ENCODE results near the gene OPTC. TPM values are rescaled to one million over a fixed set of nuclear protein-coding genes. Genes with fewer than 3 reads are reported as not detected.
A peak's percentile ranks its signal among the peaks of the same experiment; 100 is the strongest.

Gene OPTC
- polyA plus RNA-seq, 1 donor = not detected

DNA sequence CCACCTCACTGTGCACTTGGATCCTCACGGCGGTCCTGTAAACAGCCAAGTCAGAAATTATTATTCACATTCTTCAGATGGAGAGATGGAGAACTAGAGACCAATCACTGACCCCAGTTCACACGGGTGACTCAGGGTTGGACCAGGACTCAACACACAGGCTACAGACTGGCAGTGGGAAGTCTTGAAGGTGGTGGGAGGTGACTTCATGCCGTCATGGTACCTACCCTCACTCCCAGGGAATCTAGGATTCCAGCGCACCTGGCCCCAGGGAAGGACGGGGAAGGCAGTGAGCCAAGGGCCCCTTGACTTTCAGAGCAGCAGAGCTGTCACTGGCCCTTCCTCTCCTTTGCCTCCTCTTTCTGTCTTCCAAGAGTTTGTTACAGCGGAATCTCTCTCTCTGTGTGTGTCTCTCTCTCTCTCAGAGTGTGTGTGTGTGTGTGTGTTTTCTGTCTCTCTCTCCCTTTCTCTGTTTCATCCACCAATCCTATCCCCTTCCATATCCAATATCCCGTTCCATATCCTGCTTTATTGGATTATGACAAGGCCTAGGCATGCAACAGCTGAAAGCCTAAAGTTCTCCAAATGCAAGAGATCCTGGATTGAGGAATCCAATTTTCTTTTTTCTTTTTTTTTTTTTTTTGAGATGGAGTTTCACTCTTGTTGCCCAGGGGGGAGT lies 11.7 kb downstream of the OPTC start:
- peaks cover 15% of the 10 kb centered on the region for H3K4me1 ChIP-seq (ENCODE audit: control insufficient read depth, insufficient read depth, low read length)
- WGBS (ENCODE audit: insufficient coverage, low lambda C conversion rate) = 100% methylated on average over 1 of the region's 8 CpGs
- H3K9me3 ChIP-seq (ENCODE audit: control insufficient read depth, low read depth, low read length) = no peaks in the 10 kb centered on the region
- H3K36me3 ChIP-seq (ENCODE audit: control insufficient read depth, insufficient read depth, low read length) = no peaks in the 10 kb centered on the region
- no peak overlapping the region for H3K27ac ChIP-seq (ENCODE audit: low read length)
- H3K4me3 ChIP-seq (ENCODE audit: low read length) = no peak overlapping the region
- no peak for DNase-seq
- H3K27me3 ChIP-seq (ENCODE audit: control insufficient read depth, insufficient read depth, low read length) = no peaks in the 10 kb centered on the region

DNA sequence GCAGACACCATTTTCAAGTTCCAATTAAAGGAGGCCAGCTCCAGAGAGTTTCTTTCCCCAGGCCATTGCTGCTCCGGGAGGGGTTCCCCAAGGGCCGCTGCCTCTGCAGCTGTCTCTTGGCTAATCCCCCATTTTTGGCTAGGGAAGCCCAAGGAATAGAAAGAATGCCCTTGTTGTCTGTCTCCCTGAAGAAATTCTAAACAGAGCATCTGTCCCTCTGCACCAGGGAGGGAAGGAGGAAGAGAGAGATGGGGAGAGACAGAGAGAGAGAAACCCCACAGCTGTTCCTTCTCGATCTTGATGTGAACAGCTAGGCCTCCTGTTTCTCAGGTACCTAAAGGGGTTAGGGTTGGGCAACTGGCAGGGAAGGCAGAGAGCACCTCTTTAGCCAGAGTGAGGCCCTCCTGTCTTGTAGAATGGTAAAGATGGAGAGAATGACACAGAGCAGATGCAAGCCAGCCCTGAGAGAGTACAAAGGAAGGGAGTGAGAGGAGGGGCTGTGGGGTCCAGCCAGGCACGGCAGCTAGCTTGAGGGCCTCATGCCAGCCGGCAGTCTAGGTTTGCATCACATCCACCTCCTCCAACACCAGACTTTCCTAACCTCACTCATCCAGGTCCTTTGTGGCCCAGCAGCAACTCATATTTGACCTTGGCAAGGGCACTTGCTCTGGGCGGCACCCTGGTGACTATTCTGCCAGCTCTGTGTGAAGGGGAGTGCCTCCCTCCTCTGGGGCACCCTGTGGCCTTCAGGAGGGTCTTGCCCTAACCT lies 13.1 kb downstream of the OPTC start:
- no CpG with 5 or more reads among the region's 6 CpGs for WGBS (ENCODE audit: insufficient coverage, low lambda C conversion rate)
- Histone ChIP-seq H3K27me3 (ENCODE audit: control insufficient read depth, insufficient read depth, low read length) (no peaks in the 10 kb centered on the region), H3K9me3 (ENCODE audit: control insufficient read depth, low read depth, low read length) (no peaks in the 10 kb centered on the region), H3K36me3 (ENCODE audit: control insufficient read depth, insufficient read depth, low read length) (no peaks in the 10 kb centered on the region), H3K4me1 (ENCODE audit: control insufficient read depth, insufficient read depth, low read length) (peaks cover 15% of the 10 kb centered on the region), H3K27ac (ENCODE audit: low read length) (peak overlapping the region; percentile 45), H3K4me3 (ENCODE audit: low read length) (no peak overlapping the region)
- DNase-seq = peak in 1 of 2 donors; percentile 11

DNA sequence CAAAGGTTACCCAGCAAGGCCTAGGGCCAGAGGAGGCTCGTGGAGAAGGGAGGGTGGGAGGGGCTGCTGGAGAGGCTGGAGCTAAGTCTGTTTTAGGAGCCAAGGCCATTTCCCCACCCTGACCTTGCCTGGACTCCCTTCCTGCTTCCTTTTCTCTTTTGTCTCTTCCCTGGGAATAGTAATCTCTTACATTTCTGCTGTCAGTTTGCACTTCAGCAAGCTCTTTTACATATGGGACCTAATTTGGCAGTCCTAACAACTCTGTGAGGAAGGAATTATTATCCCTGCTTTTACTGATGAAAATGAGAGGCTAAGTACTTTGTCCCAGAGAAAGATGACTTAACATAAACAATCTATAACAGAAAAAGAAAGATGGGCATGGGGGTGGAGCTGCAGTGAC lies 13.8 kb downstream of the OPTC start:
- Histone ChIP-seq H3K27me3 (ENCODE audit: control insufficient read depth, insufficient read depth, low read length) (no peaks in the 10 kb centered on the region), H3K4me3 (ENCODE audit: low read length) (no peak overlapping the region), H3K4me1 (ENCODE audit: control insufficient read depth, insufficient read depth, low read length) (peaks cover 18% of the 10 kb centered on the region), H3K27ac (ENCODE audit: low read length) (peak overlapping the region; percentile 45), H3K36me3 (ENCODE audit: control insufficient read depth, insufficient read depth, low read length) (no peaks in the 10 kb centered on the region), H3K9me3 (ENCODE audit: control insufficient read depth, low read depth, low read length) (no peaks in the 10 kb centered on the region)
- no peak for DNase-seq
- WGBS (ENCODE audit: insufficient coverage, low lambda C conversion rate) = no CpG with 5 or more reads among the region's 1 CpG

DNA sequence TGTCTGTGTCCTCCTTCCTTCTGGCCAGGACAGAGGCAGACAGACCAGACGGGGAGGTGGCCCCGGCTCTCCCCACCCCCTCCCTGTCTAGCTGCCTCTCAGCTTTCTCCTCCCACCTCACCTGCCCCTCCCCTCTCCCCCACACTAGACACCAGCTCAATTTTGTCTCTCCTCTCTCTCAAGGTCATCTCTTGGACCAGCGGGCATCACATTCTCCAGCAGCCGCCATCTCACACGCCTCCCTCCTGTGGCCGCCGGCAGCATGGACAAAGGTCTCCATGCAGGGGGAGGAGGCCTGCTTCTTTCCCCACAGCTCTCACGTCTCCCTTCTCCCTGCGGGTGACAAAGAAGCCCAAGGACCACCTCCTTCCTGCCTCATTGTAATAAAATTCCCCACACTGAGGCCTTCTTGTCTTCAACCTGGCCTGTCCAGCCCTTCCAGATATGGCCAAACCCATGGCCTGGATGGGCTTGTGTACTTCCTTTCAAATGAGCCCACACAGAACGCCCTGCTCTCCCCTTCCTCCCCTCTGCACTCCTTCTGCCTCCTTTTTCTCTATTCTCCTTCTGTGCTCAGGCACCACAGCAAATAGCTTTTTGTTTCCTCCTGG lies 14.6 kb downstream of the OPTC start:
- DNase-seq = peak; percentile 44 to 75
- no peaks in the 10 kb centered on the region for H3K36me3 ChIP-seq (ENCODE audit: control insufficient read depth, insufficient read depth, low read length)
- no peaks in the 10 kb centered on the region for H3K9me3 ChIP-seq (ENCODE audit: control insufficient read depth, low read depth, low read length)
- H3K4me3 ChIP-seq (ENCODE audit: low read length) = no peak overlapping the region
- H3K4me1 ChIP-seq (ENCODE audit: control insufficient read depth, insufficient read depth, low read length) = peaks cover 26% of the 10 kb centered on the region
- no peaks in the 10 kb centered on the region for H3K27me3 ChIP-seq (ENCODE audit: control insufficient read depth, insufficient read depth, low read length)
- H3K27ac ChIP-seq (ENCODE audit: low read length) = peak overlapping the region; percentile 16
- 100% methylated on average over 1 of the region's 10 CpGs for WGBS (ENCODE audit: insufficient coverage, low lambda C conversion rate)

DNA sequence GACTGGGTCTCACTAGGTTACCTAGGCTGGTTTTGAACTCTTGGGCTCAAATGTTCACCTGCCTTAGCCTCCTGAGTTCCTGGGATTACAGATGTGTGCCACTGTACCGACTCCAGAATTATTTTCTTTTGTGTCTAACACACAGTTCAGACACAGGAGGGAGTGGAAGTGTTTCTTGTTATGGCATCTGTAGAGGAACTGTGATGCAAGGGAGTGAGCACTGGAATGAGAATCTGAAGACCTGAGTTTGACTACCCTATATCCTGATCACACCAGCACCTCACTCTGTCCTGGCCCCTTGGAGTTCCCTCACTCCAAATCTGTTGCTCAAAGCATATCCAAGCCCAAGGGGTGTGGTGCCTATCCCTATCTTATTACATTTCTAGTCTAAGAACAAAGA lies 15.2 kb downstream of the OPTC start:
- DNase-seq = no peak
- H3K27me3 ChIP-seq (ENCODE audit: control insufficient read depth, insufficient read depth, low read length) = no peaks in the 10 kb centered on the region
- no CpG with 5 or more reads among the region's 1 CpG for WGBS (ENCODE audit: insufficient coverage, low lambda C conversion rate)
- peaks cover 30% of the 10 kb centered on the region for H3K4me1 ChIP-seq (ENCODE audit: control insufficient read depth, insufficient read depth, low read length)
- no peaks in the 10 kb centered on the region for H3K36me3 ChIP-seq (ENCODE audit: control insufficient read depth, insufficient read depth, low read length)
- no peaks in the 10 kb centered on the region for H3K9me3 ChIP-seq (ENCODE audit: control insufficient read depth, low read depth, low read length)
- peak overlapping the region; percentile 16 for H3K27ac ChIP-seq (ENCODE audit: low read length)
- no peak overlapping the region for H3K4me3 ChIP-seq (ENCODE audit: low read length)

DNA sequence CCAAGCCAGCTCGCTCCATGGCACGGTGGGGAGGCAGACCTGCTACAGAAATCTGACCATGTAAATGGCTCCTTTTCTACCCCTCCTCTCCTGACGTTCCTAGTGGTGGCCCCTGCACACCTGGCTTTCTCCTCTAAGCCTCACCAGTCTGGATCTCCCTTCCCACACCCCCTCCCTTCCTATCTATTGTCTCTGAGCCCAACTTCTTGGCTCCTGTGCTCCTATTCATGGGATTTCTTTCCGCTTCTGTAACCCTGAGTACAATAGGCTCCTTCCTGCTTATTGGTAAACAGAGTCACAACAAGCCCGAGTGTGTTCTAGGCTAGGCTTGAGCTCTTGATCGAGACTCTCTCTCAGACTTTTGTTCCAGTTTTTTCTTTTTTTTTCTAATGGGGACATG lies 17.6 kb downstream of the OPTC start:
- 100% methylated on average over 1 of the region's 6 CpGs for WGBS (ENCODE audit: insufficient coverage, low lambda C conversion rate)
- Histone ChIP-seq H3K4me1 (ENCODE audit: control insufficient read depth, insufficient read depth, low read length) (peaks cover 30% of the 10 kb centered on the region), H3K4me3 (ENCODE audit: low read length) (no peak overlapping the region), H3K27me3 (ENCODE audit: control insufficient read depth, insufficient read depth, low read length) (no peaks in the 10 kb centered on the region), H3K9me3 (ENCODE audit: control insufficient read depth, low read depth, low read length) (no peaks in the 10 kb centered on the region), H3K36me3 (ENCODE audit: control insufficient read depth, insufficient read depth, low read length) (no peaks in the 10 kb centered on the region), H3K27ac (ENCODE audit: low read length) (no peak overlapping the region)
- no peak for DNase-seq

DNA sequence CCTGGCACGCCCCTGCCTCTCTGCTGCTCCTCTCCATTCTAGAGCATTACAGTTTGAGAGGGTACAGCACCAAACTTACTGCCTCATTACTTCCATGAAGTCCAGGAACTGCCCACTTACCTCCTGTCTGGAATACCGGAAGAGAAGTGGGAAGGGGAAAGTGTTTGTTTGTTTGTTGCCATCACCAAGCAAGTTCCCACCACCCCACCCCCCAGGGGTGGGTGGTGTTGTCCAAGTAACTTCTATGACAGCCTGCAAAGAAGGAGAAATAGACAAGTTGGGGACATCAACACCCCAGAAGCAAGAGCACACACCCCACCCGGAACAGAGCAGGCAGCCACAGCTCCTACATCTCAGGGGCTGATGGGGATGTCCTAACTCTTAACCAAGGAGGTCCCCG lies 18.0 kb downstream of the OPTC start:
- no peaks in the 10 kb centered on the region for H3K27me3 ChIP-seq (ENCODE audit: control insufficient read depth, insufficient read depth, low read length)
- H3K27ac ChIP-seq (ENCODE audit: low read length) = no peak overlapping the region
- no peak overlapping the region for H3K4me3 ChIP-seq (ENCODE audit: low read length)
- H3K9me3 ChIP-seq (ENCODE audit: control insufficient read depth, low read depth, low read length) = no peaks in the 10 kb centered on the region
- no peak for DNase-seq
- WGBS (ENCODE audit: insufficient coverage, low lambda C conversion rate) = no CpG with 5 or more reads among the region's 4 CpGs
- H3K36me3 ChIP-seq (ENCODE audit: control insufficient read depth, insufficient read depth, low read length) = no peaks in the 10 kb centered on the region
- peaks cover 30% of the 10 kb centered on the region for H3K4me1 ChIP-seq (ENCODE audit: control insufficient read depth, insufficient read depth, low read length)

DNA sequence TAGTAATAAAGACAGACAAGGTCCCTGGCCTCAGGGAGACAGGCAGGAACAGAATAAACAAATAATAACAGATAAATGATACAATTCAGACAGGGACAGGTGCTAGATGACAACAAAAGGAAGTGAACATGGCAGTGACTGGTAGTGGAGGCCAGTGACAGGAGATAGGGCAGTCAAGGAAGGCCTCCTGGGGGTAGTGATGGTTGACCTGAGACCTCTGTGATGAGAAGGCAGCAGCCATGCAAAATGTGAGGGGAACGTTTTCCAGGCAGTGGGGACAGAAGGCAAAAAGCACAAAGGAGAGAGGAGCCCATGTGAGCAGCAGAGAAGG lies 18.5 kb downstream of the OPTC start:
- WGBS (ENCODE audit: insufficient coverage, low lambda C conversion rate) = no CpG with 5 or more reads among the region's 1 CpG
- Histone ChIP-seq H3K9me3 (ENCODE audit: control insufficient read depth, low read depth, low read length) (no peaks in the 10 kb centered on the region), H3K4me3 (ENCODE audit: low read length) (no peak overlapping the region), H3K36me3 (ENCODE audit: control insufficient read depth, insufficient read depth, low read length) (no peaks in the 10 kb centered on the region), H3K27ac (ENCODE audit: low read length) (no peak overlapping the region), H3K27me3 (ENCODE audit: control insufficient read depth, insufficient read depth, low read length) (no peaks in the 10 kb centered on the region), H3K4me1 (ENCODE audit: control insufficient read depth, insufficient read depth, low read length) (peaks cover 24% of the 10 kb centered on the region)
- DNase-seq = no peak

DNA sequence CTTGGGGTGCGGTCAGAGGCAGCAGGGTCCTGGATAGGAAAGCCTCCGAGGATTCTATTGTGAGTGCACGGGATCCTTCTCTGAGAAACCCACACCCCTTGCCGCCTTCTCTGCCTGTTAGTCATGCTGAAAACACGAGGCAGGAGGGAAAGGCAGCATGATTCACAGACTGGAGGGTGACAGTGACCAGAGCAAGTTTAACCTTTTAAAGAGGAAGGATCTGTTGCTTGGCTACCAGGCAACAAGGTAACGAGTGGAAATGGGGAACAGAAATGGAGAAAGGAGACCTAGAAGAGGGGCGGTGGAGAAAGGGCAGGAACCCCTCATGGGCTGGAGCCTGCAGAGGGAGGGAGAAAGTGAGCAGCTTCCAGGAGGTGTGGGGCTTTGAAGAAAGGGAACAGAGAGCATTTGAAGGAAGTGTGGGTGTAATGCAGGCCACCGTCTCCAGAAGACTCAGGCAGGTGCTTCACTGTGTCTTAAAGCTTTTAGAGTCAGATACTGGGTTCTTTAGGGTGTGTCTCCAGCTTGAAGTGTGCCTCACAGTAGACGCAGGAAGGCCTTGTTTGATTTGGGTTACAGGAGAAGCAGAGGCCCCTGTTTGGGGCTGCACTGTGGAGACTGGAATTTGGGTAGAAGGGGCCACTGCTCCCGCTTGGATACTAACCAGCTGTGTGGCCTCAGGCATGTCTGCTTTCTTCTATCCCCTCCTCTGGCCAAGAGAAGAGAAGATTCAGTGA lies 19.1 kb downstream of the OPTC start:
- Histone ChIP-seq H3K4me3 (ENCODE audit: low read length) (no peak overlapping the region), H3K4me1 (ENCODE audit: control insufficient read depth, insufficient read depth, low read length) (peaks cover 24% of the 10 kb centered on the region), H3K9me3 (ENCODE audit: control insufficient read depth, low read depth, low read length) (no peaks in the 10 kb centered on the region), H3K27ac (ENCODE audit: low read length) (peak overlapping the region; percentile 30), H3K27me3 (ENCODE audit: control insufficient read depth, insufficient read depth, low read length) (no peaks in the 10 kb centered on the region), H3K36me3 (ENCODE audit: control insufficient read depth, insufficient read depth, low read length) (no peaks in the 10 kb centered on the region)
- 86% methylated on average over 1 of the region's 10 CpGs for WGBS (ENCODE audit: insufficient coverage, low lambda C conversion rate)
- DNase-seq = peak in 1 of 2 donors; percentile 43

DNA sequence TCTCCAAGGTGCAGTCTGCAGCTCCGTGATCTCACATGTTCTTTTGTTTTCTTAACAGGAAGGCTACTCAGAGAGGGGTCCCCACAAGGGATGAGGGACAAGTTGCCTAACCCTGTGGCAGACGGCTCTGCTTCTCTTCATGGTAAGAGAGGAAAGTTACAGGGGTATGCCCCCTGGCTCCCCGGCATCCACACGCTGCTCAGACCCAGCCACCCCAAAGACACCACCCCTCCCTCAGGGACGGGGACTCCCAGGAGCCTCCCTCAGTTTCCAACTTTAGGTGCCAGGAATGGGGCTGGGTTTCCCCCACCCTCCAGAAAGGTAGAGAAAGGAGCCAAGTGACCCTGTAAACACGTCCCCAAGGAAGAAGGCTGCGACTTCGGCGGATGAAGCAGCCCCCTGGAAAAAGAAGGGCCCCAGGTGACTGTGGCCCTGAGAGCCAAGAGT lies 19.7 kb downstream of the OPTC start:
- no peak overlapping the region for H3K4me3 ChIP-seq (ENCODE audit: low read length)
- peak overlapping the region; percentile 30 for H3K27ac ChIP-seq (ENCODE audit: low read length)
- WGBS (ENCODE audit: insufficient coverage, low lambda C conversion rate) = no CpG with 5 or more reads among the region's 9 CpGs

More for the DNA sequence above, 19.7 kb downstream of the OPTC start:
- peaks cover 22% of the 10 kb centered on the region for H3K4me1 ChIP-seq (ENCODE audit: control insufficient read depth, insufficient read depth, low read length)
- H3K27me3 ChIP-seq (ENCODE audit: control insufficient read depth, insufficient read depth, low read length) = no peaks in the 10 kb centered on the region
- H3K9me3 ChIP-seq (ENCODE audit: control insufficient read depth, low read depth, low read length) = no peaks in the 10 kb centered on the region
- H3K36me3 ChIP-seq (ENCODE audit: control insufficient read depth, insufficient read depth, low read length) = no peaks in the 10 kb centered on the region
- DNase-seq = no peak
